SJSA1 (cell line): ENCODE data around the gene SPHKAP. TPM values are rescaled to one million over a fixed set of nuclear protein-coding genes. Genes with fewer than 3 reads are reported as not detected.
"Not testable (repeated sequence)": the region's sequence is repeated elsewhere in the genome, so short reads cannot be mapped to it uniquely, and the experiment has no call there.

Experiments
- DNase-seq, 2 experiments: peaks; one replicate each; pipeline ENCODE4 v3.0.0-alpha.2; 2015 to 2020; ENCODE audit warnings: low spot score in 2 of 2, low read depth in 1 of 2
- H3K27ac ChIP-seq: fragments of 250-450 bp; sonication (Bioruptor Pico); 2 replicates; pipeline ENCODE4 v1.5.1; 2020; ENCODE audit warnings: mild to moderate bottlenecking, moderate library complexity
- H3K27me3 ChIP-seq: fragments of 250-450 bp; sonication (Bioruptor Pico); replicated peaks from 2 replicates; pipeline ENCODE4 v1.5.1; 2020; ENCODE audit warnings: mild to moderate bottlenecking, moderate library complexity
- H3K36me3 ChIP-seq: fragments of 250-450 bp; sonication (Bioruptor Pico); 2 replicates; pipeline ENCODE4 v1.5.1; 2020; ENCODE audit warnings: mild to moderate bottlenecking
- H3K4me1 ChIP-seq: fragments of 250-450 bp; sonication (Bioruptor Pico); replicated peaks from 2 replicates; pipeline ENCODE4 v1.6.1; 2021; ENCODE audit warnings: mild to moderate bottlenecking
- H3K4me3 ChIP-seq: fragments of 250-450 bp; sonication (Bioruptor Pico); 2 replicates; pipeline ENCODE4 v1.5.1; 2020; ENCODE audit warnings: mild to moderate bottlenecking
- H3K9me3 ChIP-seq: fragments of 250-450 bp; sonication (Bioruptor Pico); replicated peaks from 2 replicates; pipeline ENCODE4 v1.5.1; 2020; ENCODE audit warnings: mild to moderate bottlenecking
- total RNA-seq: library from RNA; depleted of rRNA; stranded (reverse); fragments of >200 nt; shearing (Covaris generic); gene quantifications from 2 replicates; pipeline ENCODE4 v1.2.3, GENCODE V29; 2014

The SPHKAP gene
- total RNA-seq, 1 experiment from 2014 or later: not detected

- DNase-seq: no peak
- no peaks in the 10 kb centered on the region for H3K36me3 ChIP-seq
- peaks cover 4% of the 10 kb centered on the region; the same call in 1 of the 2 replicates for H3K9me3 ChIP-seq
- no peak overlapping the region for H3K27ac ChIP-seq
- H3K4me1 ChIP-seq: no peaks in the 10 kb centered on the region
- H3K4me3 ChIP-seq: no peak overlapping the region
- H3K27me3 ChIP-seq: no peaks in the 10 kb centered on the region
Measured at GRCh38 chr2:228083131-228083530, 98.4 kb downstream of the SPHKAP start.

- peaks cover 4% of the 10 kb centered on the region; the same call in 1 of the 2 replicates for H3K9me3 ChIP-seq
- no peak overlapping the region for H3K4me3 ChIP-seq
- H3K4me1 ChIP-seq: no peaks in the 10 kb centered on the region
- no peaks in the 10 kb centered on the region for H3K36me3 ChIP-seq
- no peak overlapping the region for H3K27ac ChIP-seq
- no peak for DNase-seq
- no peaks in the 10 kb centered on the region for H3K27me3 ChIP-seq
Measured at GRCh38 chr2:228082571-228082970, 98.9 kb downstream of the SPHKAP start.

- H3K4me3 ChIP-seq: no peak overlapping the region
- no peaks in the 10 kb centered on the region for H3K4me1 ChIP-seq
- no peaks in the 10 kb centered on the region for H3K36me3 ChIP-seq
- no peak for DNase-seq
- no peak overlapping the region for H3K27ac ChIP-seq
- peaks cover 4% of the 10 kb centered on the region; the same call in 1 of the 2 replicates for H3K9me3 ChIP-seq
- H3K27me3 ChIP-seq: no peaks in the 10 kb centered on the region
Measured at GRCh38 chr2:228079194-228079593, 102.3 kb downstream of the SPHKAP start.

GRCh38 chr2:228076695-228077094 lies 104.8 kb downstream of the SPHKAP start:
- not testable (repeated sequence) for H3K27me3 ChIP-seq, H3K36me3 ChIP-seq, H3K27ac ChIP-seq, H3K9me3 ChIP-seq, H3K4me3 ChIP-seq, H3K4me1 ChIP-seq, DNase-seq

- Histone ChIP-seq H3K9me3 (no peaks in the 10 kb centered on the region; the same call in 1 of the 2 replicates), H3K27ac (no peak overlapping the region), H3K36me3 (no peaks in the 10 kb centered on the region), H3K4me3 (no peak overlapping the region), H3K27me3 (no peaks in the 10 kb centered on the region), H3K4me1 (no peaks in the 10 kb centered on the region)
- DNase-seq: no peak
Measured at GRCh38 chr2:228072669-228073068, 108.8 kb downstream of the SPHKAP start.

GRCh38 chr2:228067309-228067708 lies 114.2 kb downstream of the SPHKAP start:
- Histone ChIP-seq H3K27me3 (no peaks in the 10 kb centered on the region), H3K4me3 (no peak overlapping the region), H3K27ac (no peak overlapping the region), H3K4me1 (no peaks in the 10 kb centered on the region), H3K36me3 (no peaks in the 10 kb centered on the region), H3K9me3 (no peaks in the 10 kb centered on the region)
- no peak for DNase-seq

- Histone ChIP-seq H3K36me3 (no peaks in the 10 kb centered on the region), H3K27ac (no peak overlapping the region), H3K27me3 (no peaks in the 10 kb centered on the region), H3K4me1 (no peaks in the 10 kb centered on the region), H3K9me3 (no peaks in the 10 kb centered on the region), H3K4me3 (no peak overlapping the region)
- DNase-seq: no peak
Measured at GRCh38 chr2:228066126-228066798, 115.2 kb downstream of the SPHKAP start.

- DNase-seq: no peak
- Histone ChIP-seq H3K27ac (no peak overlapping the region), H3K27me3 (no peaks in the 10 kb centered on the region), H3K9me3 (no peaks in the 10 kb centered on the region; the same call in 1 of the 2 replicates), H3K36me3 (no peaks in the 10 kb centered on the region), H3K4me1 (no peaks in the 10 kb centered on the region), H3K4me3 (no peak overlapping the region)
Measured at GRCh38 chr2:228065686-228066085, 115.8 kb downstream of the SPHKAP start.

- H3K27ac ChIP-seq: no peak overlapping the region
- no peak for DNase-seq
- H3K4me1 ChIP-seq: no peaks in the 10 kb centered on the region
- no peak overlapping the region for H3K4me3 ChIP-seq
- H3K36me3 ChIP-seq: no peaks in the 10 kb centered on the region
- no peaks in the 10 kb centered on the region; the same call in 1 of the 2 replicates for H3K9me3 ChIP-seq
- no peaks in the 10 kb centered on the region for H3K27me3 ChIP-seq
Measured at GRCh38 chr2:228064796-228065315, 116.6 kb downstream of the SPHKAP start.

GRCh38 chr2:228064024-228064423 lies 117.5 kb downstream of the SPHKAP start:
- H3K4me3 ChIP-seq: no peak overlapping the region
- H3K36me3 ChIP-seq: no peaks in the 10 kb centered on the region
- DNase-seq: no peak
- H3K9me3 ChIP-seq: no peaks in the 10 kb centered on the region; the same call in 1 of the 2 replicates
- H3K4me1 ChIP-seq: no peaks in the 10 kb centered on the region
- H3K27me3 ChIP-seq: no peaks in the 10 kb centered on the region
- H3K27ac ChIP-seq: no peak overlapping the region

GRCh38 chr2:228063558-228063957 lies 117.9 kb downstream of the SPHKAP start:
- H3K4me3 ChIP-seq: no peak overlapping the region
- no peaks in the 10 kb centered on the region for H3K4me1 ChIP-seq
- H3K36me3 ChIP-seq: no peaks in the 10 kb centered on the region
- no peaks in the 10 kb centered on the region for H3K27me3 ChIP-seq
- no peak for DNase-seq
- no peaks in the 10 kb centered on the region; the same call in 1 of the 2 replicates for H3K9me3 ChIP-seq
- no peak overlapping the region for H3K27ac ChIP-seq

- H3K4me1 ChIP-seq: no peaks in the 10 kb centered on the region
- no peak overlapping the region for H3K4me3 ChIP-seq
- H3K27me3 ChIP-seq: no peaks in the 10 kb centered on the region
- DNase-seq: no peak
- no peak overlapping the region for H3K27ac ChIP-seq
- H3K36me3 ChIP-seq: no peaks in the 10 kb centered on the region
- H3K9me3 ChIP-seq: no peaks in the 10 kb centered on the region; the same call in 1 of the 2 replicates
Measured at GRCh38 chr2:228059735-228060134, 121.8 kb downstream of the SPHKAP start.

- no peak for DNase-seq
Measured at GRCh38 chr2:228056293-228057097, 125.0 kb downstream of the SPHKAP start.

More at GRCh38 chr2:228056293-228057097, 125.0 kb downstream of the SPHKAP start:
- Histone ChIP-seq H3K27ac (no peak overlapping the region), H3K4me3 (no peak overlapping the region), H3K4me1 (no peaks in the 10 kb centered on the region), H3K9me3 (no peaks in the 10 kb centered on the region; the same call in 1 of the 2 replicates), H3K27me3 (no peaks in the 10 kb centered on the region), H3K36me3 (no peaks in the 10 kb centered on the region)
